Stimulated activated CD4-positive, alpha-beta T cell treated with anti-CD3 and anti-CD28 coated beads, Interleukin-4, amount 100 ng/mL, for 1 hour (primary cell): ENCODE measurements around the gene PAFAH2.
"Not testable (repeated sequence)": the region's sequence is repeated elsewhere in the genome, so short reads cannot be mapped to it uniquely, and the experiment has no call there.

Experiments
- DNase-seq: peaks from one replicate; pipeline ENCODE4 v3.0.0-alpha.2; 2020

Gene PAFAH2

DNA sequence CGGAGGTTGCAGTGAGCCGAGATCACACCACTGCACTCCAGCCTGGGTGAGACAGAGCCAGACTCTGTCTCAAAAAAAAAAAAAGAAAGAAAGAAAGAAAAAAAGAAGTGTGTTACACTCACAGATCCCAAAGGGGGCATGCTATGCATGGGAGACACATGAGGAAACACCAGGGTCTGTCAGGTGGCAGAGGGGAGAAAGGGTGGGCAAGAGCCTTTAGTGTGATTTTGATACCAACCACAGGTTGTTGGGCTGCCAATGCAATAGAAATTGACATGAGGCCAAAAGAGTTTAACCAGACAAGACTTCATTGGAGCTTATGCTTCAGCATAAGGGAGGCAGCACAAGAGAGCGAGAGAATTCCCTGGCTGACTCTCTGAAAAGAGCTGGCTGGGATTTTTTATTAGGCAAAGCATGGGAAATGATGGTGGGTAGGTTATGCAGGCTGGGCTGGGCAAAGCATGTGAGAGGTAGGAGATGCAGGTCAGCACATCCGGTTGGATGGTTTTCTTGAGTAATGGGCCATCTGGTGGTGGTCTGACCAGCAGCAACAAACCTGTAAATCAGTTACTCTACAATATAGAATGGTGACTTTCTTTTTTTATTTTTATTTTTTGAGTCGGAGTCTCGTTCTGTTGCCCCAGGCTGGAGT lies 12.1 kb upstream of the PAFAH2 start:
- no peak for DNase-seq

DNA sequence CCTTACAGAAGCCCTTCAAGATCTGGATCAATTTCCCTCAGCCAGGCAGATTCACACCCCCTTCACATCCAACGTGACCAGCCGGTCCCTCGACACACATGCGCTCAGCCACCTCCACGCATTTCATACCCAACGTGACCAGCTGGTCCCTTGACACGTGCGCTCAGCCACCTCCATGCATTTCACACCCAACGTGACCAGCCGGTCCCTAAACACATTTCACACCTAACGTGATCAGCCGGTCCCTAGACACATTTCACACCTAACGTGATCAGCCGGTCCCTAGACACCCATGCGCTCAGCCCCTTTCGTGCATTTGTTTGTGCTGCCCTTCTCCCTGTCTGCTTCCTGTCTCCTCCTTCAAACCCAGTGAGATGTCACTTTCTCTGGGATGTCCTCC lies 8.8 kb upstream of the PAFAH2 start:
- no peak for DNase-seq

DNA sequence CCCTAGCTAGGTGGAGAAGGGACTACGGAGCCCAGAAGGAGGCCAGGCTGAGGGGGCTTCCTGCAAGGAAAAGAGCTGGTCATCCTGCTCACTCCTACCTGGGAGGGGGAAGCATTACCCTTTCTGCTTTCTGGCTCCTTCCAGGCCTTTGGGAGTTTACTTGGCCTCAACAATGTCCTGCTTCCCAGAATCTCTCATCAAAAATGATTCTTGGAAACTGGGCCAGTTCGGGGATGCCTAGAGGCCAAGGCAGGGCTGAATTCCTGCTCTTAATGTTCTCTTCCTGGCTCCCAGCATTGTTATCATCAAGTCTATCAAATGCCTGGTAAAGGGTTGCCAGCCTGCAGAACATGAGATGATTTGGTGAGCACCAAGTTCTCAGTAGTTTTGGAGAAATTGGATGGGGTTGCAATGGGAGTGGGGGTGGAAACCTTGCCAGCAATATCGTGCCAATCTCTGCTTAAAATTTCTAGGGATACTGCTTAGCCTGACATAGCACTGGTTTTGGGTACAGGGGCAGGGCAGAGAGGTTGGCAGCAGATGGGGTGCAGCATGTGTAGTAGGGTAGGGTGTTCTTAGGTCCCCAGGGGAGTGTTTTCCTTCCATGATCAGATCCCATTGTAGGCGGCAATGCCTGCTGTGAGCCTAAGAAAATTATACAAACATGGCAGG lies 7.7 kb upstream of the PAFAH2 start:
- DNase-seq, result no peak

DNA sequence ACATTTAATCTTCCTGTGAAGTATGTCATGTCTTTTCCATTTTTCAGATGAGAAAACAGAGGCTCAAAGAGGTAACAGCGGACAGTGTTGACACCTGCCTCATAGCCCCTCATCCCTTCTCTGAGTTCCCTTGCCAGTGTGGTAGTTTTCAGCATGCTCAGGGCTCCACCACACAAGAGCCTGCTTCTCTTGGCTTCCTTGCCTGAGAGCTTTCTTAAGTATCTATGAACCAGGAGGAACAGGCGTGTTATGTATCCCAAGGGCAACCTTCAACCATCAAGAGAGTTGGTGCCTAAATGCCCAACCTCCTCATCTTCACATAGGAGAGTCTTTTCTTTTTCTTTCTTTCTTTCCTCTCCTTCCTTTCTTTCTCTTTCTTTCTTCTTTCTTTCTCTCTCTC lies 5.9 kb upstream of the PAFAH2 start:
- DNase-seq, result no peak

DNA sequence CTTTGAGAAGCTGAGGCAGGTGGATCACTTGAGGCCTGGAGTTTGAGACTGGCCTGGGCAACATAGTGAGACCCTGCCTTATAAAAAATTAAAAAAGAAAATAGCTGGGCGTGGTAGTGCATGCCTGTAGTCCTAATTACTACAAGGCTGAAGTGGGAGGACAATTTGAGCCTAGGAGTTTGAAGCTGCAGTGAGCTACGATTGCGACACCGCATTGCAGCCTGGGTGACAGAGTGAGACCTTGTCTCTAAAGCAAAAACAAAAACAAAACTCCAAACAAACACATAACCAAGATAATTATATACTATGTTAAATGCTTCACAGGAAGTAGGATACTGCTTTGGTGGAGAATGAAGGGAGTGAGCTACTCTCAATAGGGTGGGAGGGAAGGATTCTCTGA lies 5.4 kb upstream of the PAFAH2 start:
- no peak for DNase-seq

DNA sequence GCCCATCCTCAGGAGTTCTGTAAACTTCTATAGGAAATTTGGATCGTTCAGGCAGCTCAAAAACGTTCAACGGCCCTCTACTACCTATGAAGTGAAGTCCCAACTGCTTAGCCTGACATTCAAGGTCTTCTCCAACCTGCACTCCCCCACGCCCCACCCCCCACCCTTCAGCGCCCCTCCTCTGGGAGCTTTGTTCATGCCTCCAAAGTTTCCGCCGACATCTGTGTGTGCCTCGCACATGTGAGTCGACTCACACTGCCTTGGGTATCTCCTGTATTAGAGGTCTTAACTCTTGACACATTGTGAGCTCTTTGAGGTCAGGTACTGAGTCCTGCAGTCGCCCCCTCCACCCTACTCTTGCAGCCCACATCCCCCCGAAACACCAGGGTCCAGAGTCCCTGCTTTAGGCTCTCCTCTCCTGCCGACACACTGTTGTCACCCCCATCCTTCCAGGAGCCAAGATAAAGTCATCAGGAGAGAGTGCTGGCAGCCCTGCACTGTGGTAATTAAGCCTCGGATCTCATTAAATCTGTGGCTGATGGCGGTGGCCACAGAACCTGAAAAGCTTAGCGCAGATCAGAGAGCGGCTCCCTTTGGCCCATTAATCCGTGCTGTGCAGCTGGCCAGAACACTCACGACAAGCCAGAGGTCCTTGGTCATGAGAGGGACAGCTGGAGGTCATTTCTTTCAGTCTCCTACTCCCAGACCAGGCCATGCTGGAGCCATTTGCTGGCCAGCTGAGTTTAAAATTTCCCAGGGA lies 1.4 kb upstream of the PAFAH2 start:
- no peak for DNase-seq

DNA sequence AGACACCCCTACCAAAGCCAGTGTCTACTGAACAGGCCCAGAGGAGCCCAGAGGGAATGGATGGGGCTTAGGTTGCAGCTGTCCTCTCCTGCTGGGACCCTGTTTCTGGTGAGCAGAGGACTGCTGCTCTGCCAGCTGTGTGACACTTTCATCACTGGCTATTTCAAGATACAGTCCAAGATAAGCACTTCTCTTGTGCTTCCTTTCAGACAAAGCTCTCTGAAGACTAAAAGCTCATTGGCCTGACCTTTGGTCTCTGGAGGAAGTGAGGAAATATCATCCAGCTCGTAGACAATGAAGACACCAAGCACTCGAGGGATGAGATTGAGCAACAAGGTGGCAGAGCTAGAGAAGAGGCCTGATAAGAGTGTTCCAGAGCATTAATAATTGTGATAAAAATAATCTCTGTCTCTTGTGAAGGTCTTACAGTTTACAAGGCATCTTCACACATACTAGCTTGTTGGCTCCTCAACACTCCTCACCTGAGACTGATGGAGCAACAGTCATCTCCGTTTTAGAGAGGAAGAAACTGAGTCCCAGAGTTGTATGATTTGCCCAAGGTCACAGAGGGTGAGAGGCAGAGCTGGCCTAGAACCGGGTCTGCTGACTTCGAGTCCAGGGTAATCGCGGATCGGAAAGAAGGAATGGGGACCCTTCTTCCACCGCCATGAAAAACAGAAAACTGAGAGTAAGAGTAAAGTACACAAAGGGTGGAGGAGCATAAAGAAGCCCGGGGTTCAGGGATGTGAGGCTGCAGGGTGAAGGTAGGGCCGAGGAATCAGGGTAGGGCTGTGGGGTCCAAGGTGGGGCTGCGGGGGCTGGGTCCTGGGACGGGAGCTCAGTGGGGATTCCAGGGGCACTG lies 666 bp downstream of the PAFAH2 start:
- DNase-seq, result no peak

DNA sequence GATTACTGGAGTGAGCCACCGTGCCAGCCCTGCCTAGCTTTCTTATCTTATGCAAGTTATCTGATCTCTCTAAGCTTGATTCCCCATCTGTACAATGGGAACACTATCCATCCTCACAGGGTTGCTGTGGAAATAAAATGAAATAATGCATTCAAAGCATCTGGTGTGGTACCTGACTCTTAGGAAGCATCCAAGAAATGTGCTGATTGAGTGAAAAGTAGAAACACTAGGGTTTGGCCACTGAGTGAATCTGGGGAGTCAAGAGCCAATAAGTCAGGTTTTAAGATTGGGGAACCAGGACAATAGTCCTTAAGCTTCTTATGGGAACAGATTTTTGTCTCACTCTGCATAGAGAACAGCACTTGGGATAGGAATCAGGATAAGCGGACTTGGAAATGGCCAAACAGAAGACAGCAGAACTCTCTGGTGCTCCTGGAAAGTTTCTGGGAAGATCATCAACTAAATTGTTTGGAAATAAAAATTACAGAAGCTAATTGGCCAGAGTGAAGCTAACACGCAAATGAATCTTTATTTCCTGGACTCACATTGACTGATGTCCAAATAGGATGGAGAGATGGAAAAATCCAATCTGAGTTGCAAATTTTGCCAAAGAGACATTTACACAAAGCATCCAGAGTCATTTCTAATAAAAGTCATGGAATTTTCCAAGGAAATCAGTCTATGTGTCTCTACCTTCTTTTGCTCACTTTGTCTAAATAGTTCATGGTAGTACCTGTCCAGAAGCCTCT lies 3.3 kb downstream of the PAFAH2 start:
- no peak for DNase-seq

DNA sequence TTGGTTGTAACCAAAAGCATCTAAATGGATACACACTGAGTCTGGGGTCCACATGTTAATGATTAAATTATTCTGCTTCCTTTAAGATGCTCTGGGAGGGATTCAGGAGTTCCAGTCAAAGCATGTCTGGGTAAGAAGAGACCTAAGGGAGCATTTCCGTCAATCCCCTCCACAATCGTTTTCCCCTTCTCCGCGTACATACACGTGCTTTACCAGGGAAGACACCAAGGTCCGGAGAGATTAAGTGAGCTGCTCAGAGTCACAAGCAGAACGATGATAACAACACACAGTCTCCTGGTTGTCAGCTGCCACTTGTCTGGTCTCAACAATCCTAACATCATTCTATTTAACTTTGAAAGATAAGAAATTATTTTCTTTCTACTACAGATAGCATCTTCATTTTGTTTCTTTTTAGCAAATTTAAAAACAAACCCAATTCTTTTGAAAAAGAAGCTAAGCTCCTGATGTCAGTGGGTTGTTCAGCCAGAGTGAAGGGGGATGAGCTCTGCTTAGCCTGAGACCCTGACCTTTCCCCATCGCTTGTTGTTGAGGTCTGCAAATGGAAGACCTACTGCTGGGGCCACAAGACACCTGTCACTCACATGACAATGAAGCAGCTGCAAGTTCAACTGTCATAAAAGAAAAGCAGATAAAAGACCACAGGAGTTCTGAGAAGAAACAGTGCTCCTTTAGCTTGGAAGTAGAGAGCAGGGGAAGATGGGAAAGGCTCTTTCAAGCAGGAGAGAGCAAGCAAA lies 4.5 kb downstream of the PAFAH2 start:
- no peak for DNase-seq

DNA sequence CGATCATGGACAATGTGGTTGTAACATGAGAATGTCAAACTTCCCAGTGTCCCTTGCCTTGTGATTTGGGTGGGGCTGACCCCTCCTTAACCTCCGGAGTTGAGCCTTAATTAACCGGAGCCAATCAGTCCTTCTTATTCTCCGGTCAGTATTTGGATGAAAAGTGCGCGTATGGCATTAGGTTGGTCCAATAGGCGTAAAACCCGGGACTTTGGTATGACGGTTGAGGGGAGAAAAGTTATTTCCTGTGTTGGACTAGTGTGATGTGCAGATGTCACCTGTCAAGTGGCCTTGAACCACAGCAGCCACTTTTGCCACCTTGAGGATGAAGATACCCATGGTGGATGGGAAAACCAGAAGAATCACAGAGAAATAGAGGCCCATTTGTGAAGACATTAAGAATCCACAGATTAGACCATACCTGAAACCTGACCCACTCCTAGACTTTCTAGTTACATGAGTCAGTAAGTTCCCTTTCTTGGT lies 5.1 kb downstream of the PAFAH2 start:
- no peak for DNase-seq

DNA sequence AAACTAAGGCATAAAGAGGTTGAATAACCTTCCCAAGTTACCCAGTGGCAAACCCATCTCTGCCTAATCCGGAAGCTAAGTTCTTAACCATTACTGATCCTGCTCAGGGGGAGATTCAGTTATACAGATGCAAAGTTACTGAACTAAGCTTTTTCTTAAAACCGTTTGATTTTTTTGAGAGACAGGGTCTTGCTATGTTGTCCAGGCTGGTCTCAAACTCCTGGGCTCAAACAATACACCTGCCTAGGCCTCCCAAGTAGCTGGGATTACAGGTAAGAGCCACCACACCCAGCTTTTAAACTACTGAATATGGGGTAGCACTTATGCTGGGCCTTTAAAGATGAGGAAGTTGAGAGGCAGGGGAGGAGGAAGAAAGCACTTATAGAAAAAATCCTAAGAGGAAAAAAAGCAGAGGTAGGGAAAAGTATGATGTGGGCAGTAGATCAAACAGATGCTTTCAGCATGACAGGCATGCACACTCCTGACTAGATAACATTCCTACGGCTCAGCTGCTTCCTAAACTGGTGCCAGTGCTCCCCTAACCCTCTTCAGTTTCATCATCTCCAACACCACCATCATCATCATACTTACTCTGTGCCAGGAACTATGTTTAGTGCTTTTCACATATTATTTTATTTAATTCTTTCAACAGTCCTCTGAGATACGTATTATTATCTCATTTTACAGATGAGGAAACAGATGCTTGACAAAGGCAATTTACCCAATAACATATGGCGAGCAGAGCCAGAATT lies 5.8 kb downstream of the PAFAH2 start:
- no peak for DNase-seq

DNA sequence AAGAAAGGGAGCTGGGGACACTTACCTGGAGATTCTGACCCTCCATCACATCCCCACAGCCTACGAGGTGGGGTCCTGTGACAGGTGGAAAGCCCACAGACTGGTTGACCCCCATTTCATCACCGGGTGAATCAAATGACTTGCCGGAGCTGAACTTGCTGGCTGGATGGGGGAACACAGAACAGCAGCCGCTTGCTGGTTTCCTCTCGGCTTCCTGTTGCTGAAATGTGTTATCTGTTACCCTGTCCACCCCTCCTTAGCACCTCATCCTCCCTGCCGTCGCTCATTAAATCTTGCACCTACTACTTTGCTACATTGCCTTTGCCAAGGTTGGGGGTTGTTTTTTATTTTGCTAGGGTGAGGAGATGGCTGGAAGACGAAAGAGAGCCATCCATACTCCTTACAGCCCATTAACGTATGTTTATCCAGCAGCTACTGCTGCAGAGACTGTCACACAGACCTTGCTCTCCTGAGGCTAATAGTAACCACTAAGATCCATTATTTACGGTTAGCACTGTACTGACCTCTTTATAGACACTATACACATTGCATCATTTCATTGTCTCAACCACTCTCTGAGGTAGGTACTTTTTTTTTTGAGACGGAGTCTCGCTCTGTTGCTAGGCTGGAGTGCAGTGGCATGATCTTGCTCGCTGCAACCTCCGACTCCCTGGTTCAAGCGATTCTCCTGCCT lies 7.0 kb downstream of the PAFAH2 start:
- DNase-seq, result peak; percentile 37

DNA sequence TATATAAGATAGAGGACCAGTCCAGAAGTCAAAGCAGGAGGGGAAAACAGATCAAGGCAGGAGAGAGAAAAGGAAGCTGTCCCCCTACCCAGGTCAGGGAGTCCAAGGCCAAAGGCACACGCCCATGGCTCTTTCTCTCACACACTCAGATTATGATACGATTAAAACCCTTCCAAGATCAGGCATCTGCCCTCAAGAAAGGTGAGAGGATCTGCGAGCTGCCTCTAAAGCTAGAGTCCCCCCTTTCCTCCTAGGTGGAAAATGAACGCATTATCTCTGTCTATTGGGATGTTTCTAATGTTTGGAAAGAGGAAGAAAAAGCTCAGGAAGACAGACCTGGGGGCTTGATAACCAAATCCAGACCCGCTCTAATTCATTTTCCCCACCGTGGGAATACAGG lies 7.6 kb downstream of the PAFAH2 start:
- DNase-seq, result no peak

DNA sequence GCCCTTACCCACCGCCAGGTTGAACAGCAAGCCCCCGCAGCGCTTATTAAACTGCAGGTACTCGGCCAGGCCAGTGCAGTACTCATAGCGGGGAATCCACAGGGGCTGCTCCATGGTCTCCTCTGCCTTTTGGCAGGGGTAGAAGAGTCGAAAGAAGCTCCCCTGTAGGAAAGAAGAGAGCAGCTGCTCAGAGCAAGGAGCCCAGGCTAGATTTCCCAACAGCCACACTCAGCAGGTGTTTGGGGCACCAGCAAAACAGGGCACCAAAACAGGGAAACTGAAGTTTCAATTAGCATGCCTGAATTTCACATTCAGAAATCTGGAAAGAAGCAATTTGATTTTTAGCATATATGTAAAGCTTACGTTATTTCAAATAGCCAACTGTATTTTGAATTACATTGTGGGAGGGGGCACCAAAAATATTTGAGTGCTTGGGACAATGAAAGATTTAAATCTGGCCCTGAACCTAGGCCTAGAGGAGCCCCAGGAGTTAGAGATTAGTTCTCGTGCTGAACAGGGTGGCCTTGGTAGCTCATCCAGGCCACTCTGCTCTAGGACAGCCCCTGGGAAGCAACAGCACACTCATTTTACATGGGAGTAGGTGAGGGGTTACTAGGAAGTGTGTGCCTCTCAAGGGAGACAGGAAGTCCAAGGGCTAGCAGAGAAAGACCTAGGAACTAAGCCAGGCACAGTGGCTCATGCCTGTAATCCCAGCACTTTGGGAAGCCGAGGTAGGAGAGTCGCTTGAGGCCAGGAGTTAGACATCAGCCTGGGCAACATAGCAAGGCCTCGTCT lies 8.2 kb downstream of the PAFAH2 start:
- no peak for DNase-seq

DNA sequence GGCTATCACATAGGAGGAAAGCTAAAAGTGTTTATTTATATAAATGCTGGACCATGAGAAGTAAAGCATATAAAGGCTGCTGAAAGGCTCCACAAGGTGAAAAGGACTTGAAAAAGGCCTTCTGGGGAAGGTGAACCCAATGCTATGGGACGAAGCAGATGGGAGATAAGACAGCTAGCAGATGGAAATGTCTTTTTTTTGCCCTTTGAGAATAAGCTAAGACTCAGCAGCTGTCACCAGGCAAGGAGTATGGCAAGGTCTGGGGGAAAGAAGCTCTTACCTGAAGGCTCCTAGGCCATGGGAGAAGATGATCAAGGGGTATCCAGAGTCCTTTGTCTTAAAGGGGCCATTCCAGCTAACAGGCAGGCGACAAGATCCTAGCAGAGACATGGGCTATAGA lies 9.9 kb downstream of the PAFAH2 start:
- DNase-seq, result no peak

DNA sequence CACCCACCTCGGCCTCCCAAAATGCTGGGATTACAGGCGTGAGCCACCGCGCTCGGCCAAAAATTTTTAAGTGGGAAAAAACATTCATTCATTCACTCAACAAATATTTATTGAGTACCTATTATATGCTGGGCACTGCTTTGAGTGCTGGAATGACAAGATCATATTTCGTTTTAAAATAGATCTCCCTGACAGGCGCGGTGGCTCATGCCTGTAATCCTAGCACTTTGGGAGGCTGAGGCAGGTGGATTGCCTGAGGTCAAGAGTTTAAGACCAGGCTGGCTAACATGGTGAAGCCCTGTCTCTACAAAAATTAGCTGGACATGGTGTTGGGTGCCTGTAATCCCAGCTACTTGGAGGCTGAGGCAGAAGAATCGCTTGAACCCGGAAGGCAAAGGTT lies 11.1 kb downstream of the PAFAH2 start:
- not testable (repeated sequence) for DNase-seq

DNA sequence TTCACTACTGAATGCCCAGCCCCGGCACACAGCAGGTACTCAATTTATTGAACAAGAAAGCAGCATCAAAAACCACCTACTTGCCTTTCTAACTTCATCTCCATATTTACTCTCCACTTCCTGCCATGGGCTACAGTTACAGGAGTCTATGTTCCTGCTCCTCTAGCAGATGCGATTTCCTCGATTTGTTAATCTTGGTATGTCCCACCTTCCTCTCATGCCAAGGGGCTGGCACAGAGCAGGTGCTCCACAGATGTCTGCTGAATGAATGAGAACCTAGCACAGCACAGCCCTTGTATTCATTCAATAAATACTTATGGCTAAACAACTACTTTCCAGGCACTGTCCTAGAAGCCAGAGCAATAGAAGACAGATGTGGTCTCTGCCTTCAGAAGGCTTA lies 12.2 kb downstream of the PAFAH2 start:
- no peak for DNase-seq

DNA sequence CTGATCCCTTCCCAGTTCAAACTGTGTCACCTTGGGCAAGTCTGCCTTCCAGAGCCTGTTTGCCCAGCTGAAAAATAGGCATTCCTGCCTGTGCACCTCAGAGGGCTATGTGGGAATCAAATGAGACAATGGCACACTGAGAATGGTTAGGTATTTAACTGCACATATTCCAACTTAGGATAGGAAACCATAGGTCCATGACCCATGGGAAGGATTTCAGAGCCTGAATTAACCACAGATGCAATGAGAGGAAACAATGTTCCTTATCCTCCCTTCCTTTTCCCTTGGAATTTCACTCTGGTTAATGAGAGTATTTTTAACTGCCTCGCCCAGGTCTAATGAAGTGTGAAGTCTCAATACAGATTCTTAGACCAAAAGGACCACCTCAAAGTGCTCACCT lies 12.7 kb downstream of the PAFAH2 start:
- DNase-seq, result no peak

DNA sequence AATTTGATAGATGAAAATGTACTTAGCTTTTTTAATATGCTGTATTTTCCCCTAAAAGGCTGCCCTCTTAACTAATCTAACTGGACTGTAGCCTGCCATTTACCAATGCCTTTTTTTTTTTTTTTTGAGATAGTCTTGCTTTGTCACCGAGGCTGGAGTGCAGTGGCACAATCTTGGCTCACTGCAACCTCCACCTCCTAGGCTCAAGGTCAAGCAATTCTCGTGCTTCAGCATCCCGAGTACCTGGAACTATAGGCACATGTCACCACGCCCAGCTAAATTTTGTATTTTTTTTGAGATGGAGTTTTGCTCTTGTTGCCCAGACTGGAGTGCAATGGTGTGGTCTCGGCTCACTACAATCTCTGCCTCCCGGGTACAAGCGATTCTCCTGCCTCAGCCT lies 18.7 kb downstream of the PAFAH2 start:
- DNase-seq, result no peak
